Effector memory CD8-positive, alpha-beta T cell (primary cell): ENCODE measurements around the gene DNMBP.
"Not testable (repeated sequence)": the region's sequence is repeated elsewhere in the genome, so short reads cannot be mapped to it uniquely, and the experiment has no call there.

Experiments
- ATAC-seq: fragments of 150-1000 bp; cut with Tn5 transposase; replicated peaks from 2 replicates; pipeline ENCODE4 v1.10.0; 2021; ENCODE audit warnings: mild to moderate bottlenecking, moderate library complexity
- DNase-seq, 3 experiments: peaks; one replicate each; pipeline ENCODE4 v3.0.0; 2021
- H3K27ac Mint-ChIP-seq, 2 donors: one replicate each; pipeline ENCODE4 v1.8.0; 2022; ENCODE audit warnings: mild to moderate bottlenecking in 2 of 2, mixed read lengths in 2 of 2, moderate library complexity in 2 of 2
- H3K27me3 Mint-ChIP-seq, 2 donors: one replicate each; pipeline ENCODE4 v1.8.0; 2022; ENCODE audit warnings: mixed read lengths in 2 of 2
- H3K36me3 Mint-ChIP-seq: one replicate; pipeline ENCODE4 v1.8.0; 2022; ENCODE audit warnings: mild to moderate bottlenecking, moderate library complexity, mixed read lengths; ENCODE audit not compliant: insufficient read depth
- H3K4me1 Mint-ChIP-seq, 2 donors: one replicate each; pipeline ENCODE4 v1.8.0; 2022; ENCODE audit warnings: low read depth in 2 of 2, mixed read lengths in 2 of 2
- H3K4me3 Mint-ChIP-seq, 2 donors: one replicate each; pipeline ENCODE4 v1.8.0; 2022; ENCODE audit warnings: mild to moderate bottlenecking in 2 of 2, mixed read lengths in 2 of 2, moderate library complexity in 2 of 2
- H3K9me3 Mint-ChIP-seq, 2 donors: one replicate each; pipeline ENCODE4 v1.8.0; 2022; ENCODE audit warnings: mixed read lengths in 2 of 2

DNMBP gene

DNA sequence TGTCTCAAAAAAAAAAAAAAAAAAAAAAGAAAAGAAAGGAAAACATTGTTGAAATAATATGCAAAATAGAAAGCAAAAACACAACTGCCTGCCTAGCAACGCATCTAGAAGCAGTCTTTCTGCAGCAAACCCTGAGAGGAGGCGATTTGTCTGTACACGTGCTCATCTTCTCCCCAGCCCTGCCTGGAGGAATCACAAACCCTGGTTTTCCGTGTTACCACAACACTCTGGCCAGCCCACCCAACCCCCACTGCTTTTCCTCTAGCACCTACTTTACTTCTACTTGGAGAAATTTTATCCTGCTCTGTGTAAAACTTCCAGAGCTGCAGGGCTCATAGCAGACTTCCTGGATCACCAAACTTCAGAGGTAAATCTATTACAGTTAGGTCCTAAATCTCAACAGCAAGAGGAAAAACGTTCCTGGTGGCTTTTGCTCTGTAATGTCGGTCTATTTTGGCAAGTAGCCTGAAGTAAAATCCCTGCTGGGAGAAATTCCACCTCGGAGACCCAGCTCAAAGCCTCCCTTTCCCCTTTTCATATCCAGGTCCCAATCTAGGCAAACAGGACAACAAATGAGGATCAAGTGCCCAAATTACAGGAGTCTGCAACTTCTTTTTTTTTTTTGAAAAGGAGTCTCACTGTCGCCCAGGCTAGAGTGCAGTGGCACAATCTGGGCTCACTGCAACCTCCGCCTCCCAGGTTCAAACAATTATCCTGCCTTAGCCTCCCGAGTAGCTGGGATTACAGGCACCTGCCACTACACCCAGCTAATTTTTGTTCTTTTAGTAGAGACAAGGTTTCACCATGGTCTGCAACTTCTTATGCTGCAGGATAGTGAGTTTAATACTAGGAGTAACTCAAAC is 91.6 kb downstream of the DNMBP start:
- peak overlapping the region in 1 of 2 donors; percentile 10 for H3K27ac Mint-ChIP-seq
- no peaks in the 10 kb centered on the region for H3K9me3 Mint-ChIP-seq
- no peak for ATAC-seq
- H3K4me3 Mint-ChIP-seq, result no peak overlapping the region
- peaks cover 2 to 4% of the 10 kb centered on the region in 2 donors for H3K4me1 Mint-ChIP-seq
- H3K27me3 Mint-ChIP-seq, result no peaks in the 10 kb centered on the region
- no peak for DNase-seq
- no peaks in the 10 kb centered on the region for H3K36me3 Mint-ChIP-seq

DNA sequence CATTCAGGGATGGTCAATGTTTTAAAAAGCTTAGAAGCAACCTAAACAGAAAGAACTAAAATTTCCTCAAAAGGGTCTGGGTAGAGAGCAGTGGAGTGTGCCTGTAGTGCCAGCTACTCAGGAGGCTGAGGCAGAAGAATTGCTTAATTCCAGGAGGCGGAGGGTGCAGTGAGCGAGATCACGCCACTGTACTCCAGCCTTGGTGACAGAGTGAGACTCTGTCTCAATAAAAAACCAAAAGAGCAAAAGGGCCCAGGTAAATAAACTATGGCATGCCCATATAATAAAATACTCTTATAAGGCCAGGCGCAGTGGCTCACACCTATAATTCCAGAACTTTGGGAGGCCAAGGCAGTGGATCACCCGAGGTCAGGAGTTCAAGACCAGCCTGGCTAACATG is 93.0 kb downstream of the DNMBP start:
- H3K9me3 Mint-ChIP-seq, result no peaks in the 10 kb centered on the region
- no peaks in the 10 kb centered on the region for H3K36me3 Mint-ChIP-seq
- ATAC-seq (no peak), DNase-seq (no peak)
- H3K4me3 Mint-ChIP-seq, result no peak overlapping the region
- no peak overlapping the region for H3K27ac Mint-ChIP-seq
- no peaks in the 10 kb centered on the region for H3K27me3 Mint-ChIP-seq
- peaks cover 2 to 4% of the 10 kb centered on the region in 2 donors for H3K4me1 Mint-ChIP-seq

DNA sequence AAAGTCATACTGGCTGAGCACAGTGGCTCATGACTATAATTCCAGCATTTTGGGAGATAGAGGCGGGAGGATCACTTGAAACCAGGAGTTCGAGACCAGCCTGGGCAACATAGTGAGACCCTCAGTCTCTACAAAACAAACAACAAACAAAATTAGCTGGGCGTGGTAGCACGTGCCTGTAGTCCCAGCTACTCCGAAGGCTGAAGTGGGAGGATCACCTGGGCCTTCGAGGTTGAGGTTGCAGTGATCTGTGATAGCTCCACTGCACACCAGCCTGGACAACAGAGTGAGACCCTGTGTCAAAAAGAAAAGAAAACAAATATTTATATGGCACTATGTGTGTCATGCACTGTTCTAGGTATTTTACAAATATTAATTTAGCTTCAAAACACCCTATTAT is 94.3 kb downstream of the DNMBP start:
- DNase-seq, result no peak
- no peaks in the 10 kb centered on the region for H3K36me3 Mint-ChIP-seq
- peaks cover 0 to 2% of the 10 kb centered on the region in 2 donors for H3K4me1 Mint-ChIP-seq

DNA sequence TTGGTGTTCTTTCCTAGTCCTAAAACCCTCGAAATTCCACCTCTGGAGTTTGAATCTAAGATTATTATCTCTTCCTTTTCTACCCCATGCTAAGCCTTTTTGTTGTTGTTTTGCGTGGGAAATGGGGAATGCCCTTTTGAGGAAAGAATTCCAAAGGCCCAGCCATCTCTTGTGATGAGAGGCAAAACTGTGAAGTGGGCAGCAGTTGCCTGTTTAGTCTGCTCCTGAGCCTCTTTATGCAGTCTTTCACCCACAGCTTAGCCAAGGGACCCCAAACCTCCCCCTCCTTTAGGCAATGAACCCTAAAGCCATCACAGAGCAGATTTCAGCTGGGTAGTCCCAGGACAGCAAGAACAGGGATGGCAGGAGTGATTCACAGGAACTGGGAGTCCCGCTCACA is 95.5 kb downstream of the DNMBP start:
- no peak for ATAC-seq
- H3K4me3 Mint-ChIP-seq, result no peak overlapping the region
- H3K27me3 Mint-ChIP-seq, result no peaks in the 10 kb centered on the region
- no peak for DNase-seq
- H3K36me3 Mint-ChIP-seq, result no peaks in the 10 kb centered on the region
- peaks cover 0 to 2% of the 10 kb centered on the region in 2 donors for H3K4me1 Mint-ChIP-seq
- peak overlapping the region in 1 of 2 donors; percentile 23 for H3K27ac Mint-ChIP-seq
- no peaks in the 10 kb centered on the region for H3K9me3 Mint-ChIP-seq

More for the DNA sequence above, 94.3 kb downstream of the DNMBP start:
- no peak for ATAC-seq
- Mint-ChIP-seq H3K4me3 (no peak overlapping the region), H3K9me3 (no peaks in the 10 kb centered on the region), H3K27ac (no peak overlapping the region), H3K27me3 (no peaks in the 10 kb centered on the region)

DNA sequence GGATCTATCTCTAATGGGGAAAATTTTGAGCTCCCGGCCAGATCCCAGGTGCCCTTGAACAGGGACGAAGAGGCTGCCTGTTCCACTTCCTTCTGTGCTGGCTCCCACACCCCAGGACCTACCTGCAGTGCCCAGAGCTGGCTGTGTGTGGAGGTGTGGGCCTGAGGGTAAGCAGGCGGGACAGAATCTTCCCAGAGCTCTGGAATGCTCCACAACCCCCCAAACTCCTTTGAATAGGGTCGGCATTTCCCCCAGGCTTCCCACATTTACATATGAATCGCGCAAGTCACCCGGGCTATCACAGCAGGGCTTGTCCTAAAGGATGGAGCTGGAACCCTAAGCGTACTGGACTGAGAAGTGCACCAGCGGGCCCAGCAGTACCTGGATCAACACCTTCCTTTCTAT is 95.9 kb downstream of the DNMBP start:
- ATAC-seq (no peak), DNase-seq (no peak)
- Mint-ChIP-seq H3K9me3 (no peaks in the 10 kb centered on the region), H3K4me3 (no peak overlapping the region), H3K36me3 (no peaks in the 10 kb centered on the region), H3K4me1 (peaks cover 0 to 4% of the 10 kb centered on the region in 2 donors), H3K27ac (peak overlapping the region in 1 of 2 donors; percentile 23), H3K27me3 (no peaks in the 10 kb centered on the region)

DNA sequence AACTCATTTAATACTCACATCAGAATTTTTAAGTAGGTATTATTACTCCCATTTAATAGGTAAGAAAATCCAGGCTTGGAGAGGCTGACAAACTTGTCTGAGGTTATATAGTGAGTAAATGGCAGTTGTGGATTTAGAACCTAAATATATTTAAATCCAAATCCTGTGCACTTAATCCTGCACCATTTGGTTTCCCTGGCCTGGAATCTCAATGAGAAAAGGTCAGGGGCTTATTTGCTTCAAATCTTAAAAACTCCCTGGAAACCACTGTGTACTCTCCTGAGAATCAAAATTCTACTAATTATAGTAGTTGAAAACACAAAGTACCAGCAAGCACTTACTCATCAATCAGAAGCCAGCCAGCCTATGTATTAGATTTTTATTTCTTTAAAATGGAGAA is 97.7 kb downstream of the DNMBP start:
- Mint-ChIP-seq H3K4me3 (no peak overlapping the region), H3K9me3 (no peaks in the 10 kb centered on the region), H3K27me3 (no peaks in the 10 kb centered on the region), H3K4me1 (peaks cover 0 to 2% of the 10 kb centered on the region in 2 donors), H3K27ac (no peak overlapping the region), H3K36me3 (no peaks in the 10 kb centered on the region)
- ATAC-seq (no peak), DNase-seq (no peak)

DNA sequence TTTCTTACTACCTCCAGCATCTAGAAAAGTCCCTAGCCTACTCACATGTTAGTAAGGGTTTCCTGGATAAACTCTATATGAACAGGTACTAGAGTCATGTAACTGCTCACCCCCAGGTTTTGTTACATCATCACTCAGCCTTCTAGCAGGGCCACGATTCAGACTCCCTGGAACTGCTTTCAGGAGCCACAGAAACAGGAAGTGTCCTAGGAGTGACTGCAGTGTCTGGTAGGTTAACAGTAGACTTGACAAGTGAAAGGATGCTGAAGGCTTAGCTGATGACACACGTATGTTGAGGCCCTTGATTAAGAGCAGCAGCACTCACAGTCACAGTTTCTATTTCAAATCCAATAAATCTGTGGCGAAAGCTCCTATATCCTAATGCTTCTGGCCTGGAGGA is 101.2 kb downstream of the DNMBP start:
- H3K4me1 Mint-ChIP-seq, result peaks cover 0 to 2% of the 10 kb centered on the region in 2 donors
- no peaks in the 10 kb centered on the region for H3K27me3 Mint-ChIP-seq
- no peaks in the 10 kb centered on the region for H3K9me3 Mint-ChIP-seq
- no peak overlapping the region for H3K4me3 Mint-ChIP-seq
- DNase-seq (no peak), ATAC-seq (no peak)
- H3K36me3 Mint-ChIP-seq, result peaks cover 8% of the 10 kb centered on the region
- H3K27ac Mint-ChIP-seq, result peak overlapping the region in 1 of 2 donors; percentile 33

DNA sequence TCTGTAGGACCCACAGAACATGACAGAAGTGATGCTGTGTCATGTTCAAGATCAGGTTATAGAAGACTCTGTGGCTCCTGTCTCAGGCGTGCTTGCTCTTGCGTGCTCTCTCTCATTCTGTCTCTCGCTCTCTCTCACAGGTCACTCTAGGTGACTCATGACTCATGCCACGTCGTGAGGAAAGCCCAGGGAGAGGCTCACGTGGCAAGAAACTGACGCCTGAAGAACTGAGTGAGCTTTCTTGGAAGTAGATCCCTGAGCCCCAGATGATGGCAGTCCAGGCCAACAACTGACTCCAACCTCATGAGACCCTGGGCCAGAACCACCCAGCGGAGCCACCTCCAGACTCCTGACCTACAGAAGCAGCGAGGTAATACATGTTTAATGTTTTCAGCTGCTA is 103.3 kb downstream of the DNMBP start:
- no peaks in the 10 kb centered on the region for H3K27me3 Mint-ChIP-seq

DNA sequence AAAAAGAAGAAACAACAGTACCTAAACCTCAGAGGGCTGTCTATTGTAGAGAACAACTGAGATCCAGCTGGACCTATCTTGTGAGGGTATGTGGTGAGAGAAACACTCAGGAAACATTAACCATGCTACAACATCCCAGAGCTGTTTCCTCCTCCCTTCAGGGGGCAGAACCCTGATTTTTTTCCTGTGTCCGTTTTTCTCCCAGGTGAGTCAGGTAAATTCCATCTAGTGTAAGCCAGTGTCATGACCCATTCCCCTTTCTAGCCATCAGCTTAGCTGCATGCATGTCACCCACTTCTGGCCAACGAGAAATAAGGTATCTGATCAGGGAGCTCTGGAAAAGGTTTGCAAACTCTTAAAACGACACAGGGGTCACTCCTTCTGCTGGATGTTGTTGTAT is 103.8 kb downstream of the DNMBP start:
- Mint-ChIP-seq H3K4me3 (no peak overlapping the region), H3K27ac (no peak overlapping the region), H3K36me3 (peaks cover 8% of the 10 kb centered on the region), H3K4me1 (peaks cover 0 to 2% of the 10 kb centered on the region in 2 donors), H3K9me3 (no peaks in the 10 kb centered on the region), H3K27me3 (no peaks in the 10 kb centered on the region)
- ATAC-seq, result no peak
- DNase-seq, result no peak

More for the DNA sequence above, 103.3 kb downstream of the DNMBP start:
- Mint-ChIP-seq H3K4me3 (no peak overlapping the region), H3K4me1 (peaks cover 0 to 2% of the 10 kb centered on the region in 2 donors), H3K9me3 (no peaks in the 10 kb centered on the region), H3K36me3 (peaks cover 8% of the 10 kb centered on the region), H3K27ac (no peak overlapping the region)
- no peak for DNase-seq
- ATAC-seq, result no peak

DNA sequence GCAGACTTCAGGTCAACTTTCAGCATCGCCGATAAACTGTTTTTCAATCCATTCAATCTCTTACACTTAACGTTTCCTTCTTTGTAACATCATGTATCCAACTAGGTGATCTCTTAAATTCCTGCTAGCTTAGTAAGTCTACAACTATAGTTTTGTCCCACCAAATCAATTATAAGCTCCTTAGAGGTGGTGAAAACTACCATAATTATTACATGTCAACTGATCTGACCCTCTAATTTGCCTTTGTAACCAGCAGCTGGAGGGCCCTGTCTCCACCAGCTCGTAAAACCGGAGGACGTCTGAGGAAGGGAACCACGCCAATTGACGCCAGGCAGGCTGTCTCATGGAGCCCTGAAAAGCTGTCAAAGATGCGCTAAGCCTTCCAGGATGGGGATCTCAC is 113.9 kb downstream of the DNMBP start:
- ATAC-seq (no peak), DNase-seq (no peak)
- H3K27me3 Mint-ChIP-seq, result no peaks in the 10 kb centered on the region
- peaks cover 28% of the 10 kb centered on the region for H3K36me3 Mint-ChIP-seq
- no peaks in the 10 kb centered on the region for H3K9me3 Mint-ChIP-seq
- no peaks in the 10 kb centered on the region for H3K4me1 Mint-ChIP-seq
- no peak overlapping the region for H3K4me3 Mint-ChIP-seq
- no peak overlapping the region for H3K27ac Mint-ChIP-seq

DNA sequence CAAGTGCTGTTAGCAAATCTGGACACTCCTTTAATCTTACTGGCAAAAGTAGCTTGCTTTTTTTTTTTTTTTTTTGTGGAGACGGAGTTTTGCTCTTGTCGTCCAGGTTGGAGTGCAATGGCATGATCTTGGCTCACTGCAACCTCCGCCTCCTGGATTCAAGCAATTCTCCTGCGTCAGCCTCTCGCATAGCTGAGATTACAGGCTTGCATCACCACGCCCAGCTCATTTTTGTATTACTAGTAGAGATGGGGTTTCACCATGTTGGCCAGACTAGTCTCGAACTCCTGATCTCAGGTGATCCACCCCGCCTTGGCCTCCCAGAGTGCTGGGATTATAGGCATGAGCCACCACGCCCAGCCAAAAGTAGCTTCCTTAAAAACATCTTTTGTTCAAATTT is 114.7 kb downstream of the DNMBP start:
- not testable (repeated sequence) for ATAC-seq, H3K4me1 Mint-ChIP-seq, H3K9me3 Mint-ChIP-seq, H3K27me3 Mint-ChIP-seq, H3K27ac Mint-ChIP-seq, DNase-seq, H3K4me3 Mint-ChIP-seq
- peaks cover 28% of the 10 kb centered on the region for H3K36me3 Mint-ChIP-seq

DNA sequence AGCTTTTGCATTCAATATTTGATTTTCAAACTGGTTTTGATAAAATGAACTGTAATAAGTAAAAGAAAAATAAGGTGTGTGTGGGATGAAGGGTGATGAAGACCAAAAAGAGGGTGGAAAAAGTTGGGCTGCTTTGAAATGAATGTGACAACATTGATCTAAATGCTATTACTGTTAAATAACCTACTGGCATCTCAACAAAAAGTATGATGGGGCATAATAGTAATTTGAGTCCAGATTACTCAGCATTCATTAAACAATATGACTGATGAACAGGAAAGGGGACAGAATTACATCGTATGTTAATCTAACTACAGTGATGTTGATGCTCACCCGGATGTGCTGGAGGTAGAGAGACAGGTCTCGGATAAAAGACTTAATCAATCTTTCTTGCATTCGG is 115.1 kb downstream of the DNMBP start:
- no peaks in the 10 kb centered on the region for H3K4me1 Mint-ChIP-seq
- DNase-seq, result no peak
- no peaks in the 10 kb centered on the region for H3K9me3 Mint-ChIP-seq
- no peak overlapping the region for H3K27ac Mint-ChIP-seq
- H3K36me3 Mint-ChIP-seq, result peaks cover 28% of the 10 kb centered on the region
- no peak overlapping the region for H3K4me3 Mint-ChIP-seq
- H3K27me3 Mint-ChIP-seq, result no peaks in the 10 kb centered on the region
- no peak for ATAC-seq

DNA sequence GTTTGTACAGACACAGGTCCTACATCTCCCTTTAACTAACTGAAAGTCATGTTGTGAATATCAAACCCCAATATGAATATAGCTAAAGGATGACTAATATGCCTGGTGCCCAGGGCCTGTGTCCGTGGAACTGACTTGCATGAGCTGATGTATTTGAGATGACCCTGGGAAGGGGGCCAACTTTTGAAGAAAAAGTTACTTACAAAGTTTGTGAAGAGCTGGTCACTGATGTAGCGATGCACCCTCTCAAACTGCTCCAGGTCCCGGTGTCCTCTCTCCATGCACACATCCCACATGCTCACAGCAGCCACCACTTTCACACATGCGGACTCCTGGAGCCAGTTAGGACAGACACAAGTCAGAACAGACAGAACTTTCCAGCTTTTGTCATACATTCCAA is 121.1 kb downstream of the DNMBP start:
- no peaks in the 10 kb centered on the region for H3K4me1 Mint-ChIP-seq
- H3K27me3 Mint-ChIP-seq, result no peaks in the 10 kb centered on the region
- no peak overlapping the region for H3K27ac Mint-ChIP-seq
- no peak for DNase-seq
- ATAC-seq, result no peak
- no peaks in the 10 kb centered on the region for H3K9me3 Mint-ChIP-seq
- no peak overlapping the region for H3K4me3 Mint-ChIP-seq
- H3K36me3 Mint-ChIP-seq, result peaks cover 11% of the 10 kb centered on the region

DNA sequence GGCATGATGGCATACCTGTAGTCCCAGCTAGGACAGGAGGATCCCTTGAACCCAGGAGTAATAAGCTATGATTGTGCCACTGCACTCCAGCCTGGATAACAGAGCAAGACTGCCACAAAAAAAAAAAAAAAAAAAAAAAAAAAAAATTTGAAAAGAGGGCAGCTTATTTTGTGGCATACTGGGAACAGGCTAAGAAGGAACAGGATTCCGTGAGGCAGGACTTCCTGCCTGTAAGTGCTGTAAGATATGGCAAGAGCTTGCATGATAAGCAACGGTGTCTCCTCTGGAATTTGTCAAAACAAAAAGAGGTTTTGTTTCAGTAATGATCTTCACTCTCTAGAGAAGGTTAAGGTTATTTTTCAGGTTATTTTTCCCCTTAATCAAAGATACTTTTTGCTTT is 126.2 kb downstream of the DNMBP start:
- Mint-ChIP-seq H3K9me3 (no peaks in the 10 kb centered on the region), H3K27ac (no peak overlapping the region)
- no peak for ATAC-seq

More for the DNA sequence above, 126.2 kb downstream of the DNMBP start:
- no peak for DNase-seq
- Mint-ChIP-seq H3K4me1 (no peaks in the 10 kb centered on the region), H3K27me3 (no peaks in the 10 kb centered on the region), H3K4me3 (no peak overlapping the region), H3K36me3 (peaks cover 32% of the 10 kb centered on the region)
